Camera-type eye (tissue), 1 donor: ENCODE data around the gene GALNT11. TPM values are rescaled to one million over a fixed set of nuclear protein-coding genes. Genes with fewer than 3 reads are reported as not detected.

Experiments used
- total RNA-seq: library from RNA; depleted of rRNA; stranded (reverse); fragments of >200 nt; gene quantifications from one replicate; pipeline ENCODE4 v1.2.3, GENCODE V29; 2014

GALNT11 gene
- 104 TPM for total RNA-seq

GRCh38 chr7:152025077-152025936, at the start of gene GALNT11:
Gene GALNT11 (plus strand): TSS chr7:152025674. CDS start chr7:152094228, 68,554 bp downstream.

Other genes with a start within 250 kb of the GALNT11 start
- 14.1 TPM for gene PRKAG2, start 148.6 kb upstream of the GALNT11 start, total RNA-seq
- gene GALNTL5, start 69.2 kb upstream of the GALNT11 start, total RNA-seq, result not detected